ENCODE measurements around the gene TDG.

The TDG gene

DNA sequence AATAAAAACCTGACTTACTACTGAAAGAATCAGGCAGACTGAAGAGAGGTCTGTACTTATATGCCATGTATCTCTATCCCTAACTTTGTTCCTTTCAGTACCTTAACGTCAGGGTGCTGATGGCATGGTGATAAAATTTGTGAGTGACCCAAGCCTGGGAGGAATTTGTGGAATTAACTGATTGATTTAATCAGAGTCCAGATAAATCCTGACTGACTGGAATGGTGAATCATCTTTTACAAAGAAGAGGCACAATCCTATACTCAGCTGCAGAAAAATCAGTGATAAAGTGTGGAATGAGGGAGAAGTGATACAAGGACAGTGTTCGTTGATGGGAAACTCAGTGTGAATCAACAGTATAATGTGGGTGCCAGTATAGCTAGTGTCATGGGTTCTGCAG is 3.7 kb downstream of the TDG start:
- H3K27me3 ChIP-seq (ENCODE audit: control insufficient read depth, insufficient read depth, low read length): no peaks in the 10 kb centered on the region
- no peak overlapping the region for H3K9ac ChIP-seq (ENCODE audit: low read length)
- H3K27ac ChIP-seq (ENCODE audit: low read depth, low read length): no peak overlapping the region
- peaks cover 16% of the 10 kb centered on the region for H3K4me1 ChIP-seq (ENCODE audit: control insufficient read depth, insufficient read depth, low read length)
- peaks cover 2% of the 10 kb centered on the region for H3K36me3 ChIP-seq (ENCODE audit: control insufficient read depth, insufficient read depth, low read length)
- H3K4me3 ChIP-seq (ENCODE audit: low read length): no peak overlapping the region

DNA sequence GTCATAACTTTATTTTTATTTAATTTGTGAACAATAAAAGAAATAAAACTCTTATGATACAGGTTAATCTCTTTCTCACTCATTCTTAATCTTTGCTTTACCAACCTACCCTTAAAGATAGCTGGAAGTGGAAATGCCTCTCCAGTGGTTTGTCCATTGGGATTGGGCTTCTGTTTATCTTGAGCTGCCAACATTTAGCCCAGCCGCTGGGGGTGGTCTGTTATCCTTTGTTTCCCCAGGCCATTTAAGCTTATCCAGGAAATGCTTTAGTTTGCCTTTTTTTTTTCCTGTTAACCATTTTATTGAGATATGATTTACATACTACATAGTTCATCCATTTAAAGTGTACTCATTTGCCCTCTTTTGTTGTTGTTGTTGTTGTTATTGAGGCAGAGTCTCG is 8.2 kb downstream of the TDG start:
- H3K9ac ChIP-seq (ENCODE audit: low read length): no peak overlapping the region
- H3K27me3 ChIP-seq (ENCODE audit: control insufficient read depth, insufficient read depth, low read length): no peaks in the 10 kb centered on the region
- peaks cover 2% of the 10 kb centered on the region for H3K36me3 ChIP-seq (ENCODE audit: control insufficient read depth, insufficient read depth, low read length)
- H3K4me1 ChIP-seq (ENCODE audit: control insufficient read depth, insufficient read depth, low read length): no peaks in the 10 kb centered on the region
- no peak overlapping the region for H3K4me3 ChIP-seq (ENCODE audit: low read length)
- H3K27ac ChIP-seq (ENCODE audit: low read depth, low read length): no peak overlapping the region

- no peak overlapping the region for H3K4me3 ChIP-seq (ENCODE audit: low read length)
- no peak overlapping the region for H3K9ac ChIP-seq (ENCODE audit: low read length)
- H3K27ac ChIP-seq (ENCODE audit: low read depth, low read length): no peak overlapping the region
- H3K36me3 ChIP-seq (ENCODE audit: control insufficient read depth, insufficient read depth, low read length): peaks cover 4% of the 10 kb centered on the region
- no peaks in the 10 kb centered on the region for H3K4me1 ChIP-seq (ENCODE audit: control insufficient read depth, insufficient read depth, low read length)
- H3K27me3 ChIP-seq (ENCODE audit: control insufficient read depth, insufficient read depth, low read length): no peaks in the 10 kb centered on the region
Measured at GRCh38 chr12:103975368-103975767, 9.7 kb downstream of the TDG start.

GRCh38 chr12:103978384-103978982 is 12.8 kb downstream of the TDG start:
- no peaks in the 10 kb centered on the region for H3K4me1 ChIP-seq (ENCODE audit: control insufficient read depth, insufficient read depth, low read length)
- peaks cover 9% of the 10 kb centered on the region for H3K36me3 ChIP-seq (ENCODE audit: control insufficient read depth, insufficient read depth, low read length)
- no peak overlapping the region for H3K27ac ChIP-seq (ENCODE audit: low read depth, low read length)
- H3K27me3 ChIP-seq (ENCODE audit: control insufficient read depth, insufficient read depth, low read length): no peaks in the 10 kb centered on the region
- H3K9ac ChIP-seq (ENCODE audit: low read length): no peak overlapping the region
- H3K4me3 ChIP-seq (ENCODE audit: low read length): no peak overlapping the region

DNA sequence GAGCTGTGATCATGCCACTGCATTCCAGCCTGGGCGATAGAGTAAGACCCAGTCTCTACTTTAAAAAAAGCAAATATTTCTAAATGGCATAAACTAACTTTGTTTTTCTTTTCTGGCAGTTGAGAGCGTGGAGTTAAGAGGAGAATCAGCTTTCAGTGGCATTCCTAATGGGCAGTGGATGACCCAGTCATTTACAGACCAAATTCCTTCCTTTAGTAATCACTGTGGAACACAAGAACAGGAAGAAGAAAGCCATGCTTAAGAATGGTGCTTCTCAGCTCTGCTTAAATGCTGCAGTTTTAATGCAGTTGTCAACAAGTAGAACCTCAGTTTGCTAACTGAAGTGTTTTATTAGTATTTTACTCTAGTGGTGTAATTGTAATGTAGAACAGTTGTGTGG is 21.2 kb downstream of the TDG start:
- Histone ChIP-seq H3K4me3 (ENCODE audit: low read length) (no peak overlapping the region), H3K27ac (ENCODE audit: low read depth, low read length) (no peak overlapping the region), H3K27me3 (ENCODE audit: control insufficient read depth, insufficient read depth, low read length) (no peaks in the 10 kb centered on the region), H3K9ac (ENCODE audit: low read length) (no peak overlapping the region), H3K4me1 (ENCODE audit: control insufficient read depth, insufficient read depth, low read length) (no peaks in the 10 kb centered on the region), H3K36me3 (ENCODE audit: control insufficient read depth, insufficient read depth, low read length) (peaks cover 9% of the 10 kb centered on the region)

DNA sequence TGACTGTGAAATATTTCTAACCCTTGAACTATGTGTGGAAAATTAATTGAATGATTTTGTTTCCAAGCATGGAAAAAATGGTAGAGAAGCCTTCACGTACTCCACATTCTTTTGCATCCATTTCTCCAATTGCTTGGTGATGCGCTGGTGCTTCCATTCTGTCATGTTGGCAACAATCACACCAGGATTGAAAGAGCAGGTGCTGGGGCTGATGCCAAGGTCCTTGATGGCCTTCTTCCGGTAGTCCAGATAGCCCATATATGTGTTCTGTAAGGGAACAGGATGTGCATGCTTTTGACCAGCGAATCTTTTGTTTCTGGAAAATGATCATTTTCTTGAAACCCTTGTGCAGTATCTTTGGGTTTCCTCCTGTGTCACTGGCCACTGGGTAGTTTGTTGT is 28.6 kb downstream of the TDG start:
- no peaks in the 10 kb centered on the region for H3K27me3 ChIP-seq (ENCODE audit: control insufficient read depth, insufficient read depth, low read length)
- no peak overlapping the region for H3K27ac ChIP-seq (ENCODE audit: low read depth, low read length)
- H3K9ac ChIP-seq (ENCODE audit: low read length): no peak overlapping the region
- no peaks in the 10 kb centered on the region for H3K4me1 ChIP-seq (ENCODE audit: control insufficient read depth, insufficient read depth, low read length)
- no peaks in the 10 kb centered on the region for H3K36me3 ChIP-seq (ENCODE audit: control insufficient read depth, insufficient read depth, low read length)
- H3K4me3 ChIP-seq (ENCODE audit: low read length): no peak overlapping the region

- Histone ChIP-seq H3K27me3 (ENCODE audit: control insufficient read depth, insufficient read depth, low read length) (no peaks in the 10 kb centered on the region), H3K36me3 (ENCODE audit: control insufficient read depth, insufficient read depth, low read length) (no peaks in the 10 kb centered on the region), H3K4me1 (ENCODE audit: control insufficient read depth, insufficient read depth, low read length) (no peaks in the 10 kb centered on the region), H3K9ac (ENCODE audit: low read length) (no peak overlapping the region), H3K27ac (ENCODE audit: low read depth, low read length) (no peak overlapping the region), H3K4me3 (ENCODE audit: low read length) (no peak overlapping the region)
Measured at GRCh38 chr12:103996595-103996994, 30.9 kb downstream of the TDG start.

DNA sequence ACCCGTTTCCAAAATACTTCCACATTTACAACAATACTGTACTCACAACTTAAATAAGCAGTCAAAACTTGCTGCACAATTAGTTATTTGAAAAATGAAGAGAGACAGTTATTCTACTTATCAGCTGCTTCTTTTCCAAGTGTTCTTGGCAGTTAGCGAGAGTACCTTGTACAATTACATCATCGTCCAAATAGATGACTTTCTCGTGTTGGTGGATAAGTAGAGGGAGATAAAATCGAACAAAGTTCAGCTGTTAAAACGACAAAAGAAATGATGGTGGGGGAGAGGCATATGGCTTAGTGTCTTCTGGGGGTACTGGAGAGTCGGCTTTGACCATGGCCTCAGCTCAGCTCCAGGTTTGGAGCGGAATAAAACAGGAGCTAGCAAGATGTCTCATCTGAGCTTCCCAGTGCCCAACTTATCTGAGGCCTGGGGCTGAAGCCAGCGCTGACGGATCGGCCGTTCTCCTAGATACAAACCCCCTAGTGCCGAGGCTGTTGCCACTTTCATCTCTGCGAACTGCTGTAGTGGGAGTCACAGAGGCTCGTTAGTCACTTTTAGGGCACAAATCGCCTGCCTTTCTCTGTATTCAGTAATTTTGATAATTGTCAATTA is 31.7 kb downstream of the TDG start:
- Histone ChIP-seq H3K4me3 (ENCODE audit: low read length) (no peak overlapping the region), H3K4me1 (ENCODE audit: control insufficient read depth, insufficient read depth, low read length) (no peaks in the 10 kb centered on the region), H3K9ac (ENCODE audit: low read length) (no peak overlapping the region), H3K27ac (ENCODE audit: low read depth, low read length) (no peak overlapping the region), H3K27me3 (ENCODE audit: control insufficient read depth, insufficient read depth, low read length) (no peaks in the 10 kb centered on the region), H3K36me3 (ENCODE audit: control insufficient read depth, insufficient read depth, low read length) (no peaks in the 10 kb centered on the region)

GRCh38 chr12:103998976-103999375 is 33.3 kb downstream of the TDG start:
- no peaks in the 10 kb centered on the region for H3K4me1 ChIP-seq (ENCODE audit: control insufficient read depth, insufficient read depth, low read length)
- H3K9ac ChIP-seq (ENCODE audit: low read length): no peak overlapping the region
- H3K27me3 ChIP-seq (ENCODE audit: control insufficient read depth, insufficient read depth, low read length): no peaks in the 10 kb centered on the region
- H3K4me3 ChIP-seq (ENCODE audit: low read length): no peak overlapping the region
- no peaks in the 10 kb centered on the region for H3K36me3 ChIP-seq (ENCODE audit: control insufficient read depth, insufficient read depth, low read length)
- no peak overlapping the region for H3K27ac ChIP-seq (ENCODE audit: low read depth, low read length)

GRCh38 chr12:104000807-104001434 is 35.2 kb downstream of the TDG start:
- no peak overlapping the region for H3K27ac ChIP-seq (ENCODE audit: low read depth, low read length)
- no peaks in the 10 kb centered on the region for H3K4me1 ChIP-seq (ENCODE audit: control insufficient read depth, insufficient read depth, low read length)
- no peaks in the 10 kb centered on the region for H3K36me3 ChIP-seq (ENCODE audit: control insufficient read depth, insufficient read depth, low read length)
- H3K4me3 ChIP-seq (ENCODE audit: low read length): no peak overlapping the region
- no peaks in the 10 kb centered on the region for H3K27me3 ChIP-seq (ENCODE audit: control insufficient read depth, insufficient read depth, low read length)
- H3K9ac ChIP-seq (ENCODE audit: low read length): no peak overlapping the region

GRCh38 chr12:104002686-104003085 is 37.0 kb downstream of the TDG start:
- no peaks in the 10 kb centered on the region for H3K27me3 ChIP-seq (ENCODE audit: control insufficient read depth, insufficient read depth, low read length)
- no peaks in the 10 kb centered on the region for H3K36me3 ChIP-seq (ENCODE audit: control insufficient read depth, insufficient read depth, low read length)
- H3K9ac ChIP-seq (ENCODE audit: low read length): no peak overlapping the region
- H3K4me1 ChIP-seq (ENCODE audit: control insufficient read depth, insufficient read depth, low read length): no peaks in the 10 kb centered on the region
- no peak overlapping the region for H3K27ac ChIP-seq (ENCODE audit: low read depth, low read length)
- H3K4me3 ChIP-seq (ENCODE audit: low read length): no peak overlapping the region

GRCh38 chr12:104003596-104003995 is 37.9 kb downstream of the TDG start:
- no peak overlapping the region for H3K4me3 ChIP-seq (ENCODE audit: low read length)
- no peak overlapping the region for H3K9ac ChIP-seq (ENCODE audit: low read length)
- H3K27me3 ChIP-seq (ENCODE audit: control insufficient read depth, insufficient read depth, low read length): no peaks in the 10 kb centered on the region
- no peak overlapping the region for H3K27ac ChIP-seq (ENCODE audit: low read depth, low read length)
- H3K36me3 ChIP-seq (ENCODE audit: control insufficient read depth, insufficient read depth, low read length): no peaks in the 10 kb centered on the region
- no peaks in the 10 kb centered on the region for H3K4me1 ChIP-seq (ENCODE audit: control insufficient read depth, insufficient read depth, low read length)

DNA sequence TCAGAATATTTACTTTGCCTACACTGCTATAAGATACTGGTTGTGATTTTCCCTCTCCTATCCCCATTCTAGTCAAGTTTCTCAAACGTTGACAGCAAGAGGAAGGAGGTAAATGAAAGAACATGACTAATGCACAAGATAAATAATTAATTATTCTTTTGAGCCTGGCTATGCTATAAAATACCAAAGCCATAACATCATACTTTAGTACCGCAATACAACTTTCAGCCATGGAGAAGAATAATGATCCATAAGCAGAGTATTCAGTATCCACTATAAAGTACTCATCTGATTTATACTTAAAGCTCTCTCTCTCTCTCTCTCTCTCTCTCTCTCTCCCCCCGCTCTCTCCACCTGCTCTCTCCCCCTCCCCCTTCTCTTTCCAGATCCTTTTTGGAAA is 41.3 kb downstream of the TDG start:
- H3K9ac ChIP-seq (ENCODE audit: low read length): no peak overlapping the region
- H3K4me3 ChIP-seq (ENCODE audit: low read length): no peak overlapping the region
- H3K27me3 ChIP-seq (ENCODE audit: control insufficient read depth, insufficient read depth, low read length): no peaks in the 10 kb centered on the region
- no peaks in the 10 kb centered on the region for H3K36me3 ChIP-seq (ENCODE audit: control insufficient read depth, insufficient read depth, low read length)
- H3K4me1 ChIP-seq (ENCODE audit: control insufficient read depth, insufficient read depth, low read length): no peaks in the 10 kb centered on the region
- no peak overlapping the region for H3K27ac ChIP-seq (ENCODE audit: low read depth, low read length)

Data from rectal smooth muscle tissue (tissue), 1 donor.